ENCODE measurements around the gene PPP1R1B.

GRCh38 chr17:39673335-39674081 is 46.8 kb downstream of the PPP1R1B start:
- TF ChIP-seq CTCF (IDR thresholded peaks at IDR 0.05) (no peak), POLR2A (IDR thresholded peaks at IDR 0.05) (no peak)
